Right lung (tissue), 5 donors: ENCODE results near the gene PDE4D. TPM values are rescaled to one million over a fixed set of nuclear protein-coding genes. Genes with fewer than 3 reads are reported as not detected.

Experiments
- DNase-seq, 2 donors: peaks; one replicate each; pipeline ENCODE4 v3.0.0-alpha.2; 2013
- polyA plus RNA-seq, 5 donors: library from polyadenylated mRNA; unstranded; fragments of 120-200 nt; gene quantifications; one replicate each; pipeline versions ENCODE4 v1.2.1 to v1.2.3, GENCODE V29; 2013; ENCODE audit warnings: inconsistent platforms in 1 of 5, low replicate concordance in 1 of 5; ENCODE audit not compliant: insufficient read length in 5 of 5, insufficient read depth in 1 of 5

The PDE4D gene
- polyA plus RNA-seq, 5 donors = 14.6 to 27.4 (median 22.0) TPM

DNA sequence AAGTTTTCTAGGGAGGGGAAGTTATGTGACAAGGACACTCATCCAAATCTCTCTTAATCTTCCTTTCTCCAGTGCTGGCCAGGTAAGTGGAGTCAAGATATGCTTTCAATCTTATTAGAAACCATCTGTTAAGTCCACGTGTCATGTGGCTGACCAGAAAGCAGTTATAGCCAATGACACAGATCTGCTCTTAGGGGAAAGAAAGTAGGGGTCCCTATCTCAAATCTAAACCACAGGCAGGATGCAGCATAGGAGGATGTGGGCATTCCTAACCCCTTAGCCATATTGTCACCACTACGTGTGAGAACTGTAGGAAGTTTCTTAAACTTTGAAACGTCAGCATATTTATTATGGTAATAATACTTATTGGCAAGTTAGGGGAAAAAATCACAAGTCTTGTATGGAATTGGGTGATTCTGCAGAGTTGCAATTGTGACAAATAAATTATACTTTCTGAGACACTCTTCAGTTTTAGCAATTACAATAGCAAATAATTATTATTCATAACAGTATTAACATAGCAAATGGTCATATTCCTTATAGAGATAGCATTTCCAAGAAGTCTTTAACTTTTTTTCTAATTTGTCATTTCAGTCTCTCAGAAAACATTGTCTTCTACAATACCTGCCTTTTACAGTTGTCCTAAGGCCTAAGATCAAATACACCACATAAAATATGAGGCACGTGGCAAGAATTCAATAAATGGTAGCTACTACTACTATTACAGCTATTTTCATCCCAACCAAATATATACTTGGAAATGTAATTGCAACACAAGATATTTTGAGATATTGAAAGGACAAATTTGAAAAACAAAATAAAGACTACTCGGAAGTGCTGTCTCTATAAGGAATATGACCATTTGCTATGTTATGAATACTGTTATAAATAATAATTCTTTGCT lies 236.9 kb downstream of the PDE4D start:
- DNase-seq = no peak

GRCh38 chr5:59655693-59656309 lies 237.7 kb downstream of the PDE4D start:
- no peak for DNase-seq

DNA sequence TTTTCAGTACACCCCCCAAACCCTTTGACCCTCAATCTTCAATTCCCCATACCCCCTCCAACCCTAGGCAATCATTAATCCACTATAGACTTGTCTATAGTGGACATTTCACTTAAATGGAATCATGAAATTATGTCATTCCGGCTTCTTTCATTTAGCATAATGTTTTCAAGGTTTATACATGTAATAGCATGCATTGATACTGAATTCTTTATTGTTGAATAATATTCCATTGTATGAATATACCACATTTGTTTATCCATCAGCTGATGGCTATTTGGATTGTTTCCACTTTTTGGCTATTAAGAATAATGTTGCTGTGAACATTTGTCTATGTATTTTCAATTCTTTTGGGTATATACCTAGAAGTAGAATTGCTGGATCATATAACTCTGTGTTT lies 238.8 kb downstream of the PDE4D start:
- DNase-seq = no peak

- no peak for DNase-seq
Measured at GRCh38 chr5:59652449-59652848, 241.1 kb downstream of the PDE4D start.

DNA sequence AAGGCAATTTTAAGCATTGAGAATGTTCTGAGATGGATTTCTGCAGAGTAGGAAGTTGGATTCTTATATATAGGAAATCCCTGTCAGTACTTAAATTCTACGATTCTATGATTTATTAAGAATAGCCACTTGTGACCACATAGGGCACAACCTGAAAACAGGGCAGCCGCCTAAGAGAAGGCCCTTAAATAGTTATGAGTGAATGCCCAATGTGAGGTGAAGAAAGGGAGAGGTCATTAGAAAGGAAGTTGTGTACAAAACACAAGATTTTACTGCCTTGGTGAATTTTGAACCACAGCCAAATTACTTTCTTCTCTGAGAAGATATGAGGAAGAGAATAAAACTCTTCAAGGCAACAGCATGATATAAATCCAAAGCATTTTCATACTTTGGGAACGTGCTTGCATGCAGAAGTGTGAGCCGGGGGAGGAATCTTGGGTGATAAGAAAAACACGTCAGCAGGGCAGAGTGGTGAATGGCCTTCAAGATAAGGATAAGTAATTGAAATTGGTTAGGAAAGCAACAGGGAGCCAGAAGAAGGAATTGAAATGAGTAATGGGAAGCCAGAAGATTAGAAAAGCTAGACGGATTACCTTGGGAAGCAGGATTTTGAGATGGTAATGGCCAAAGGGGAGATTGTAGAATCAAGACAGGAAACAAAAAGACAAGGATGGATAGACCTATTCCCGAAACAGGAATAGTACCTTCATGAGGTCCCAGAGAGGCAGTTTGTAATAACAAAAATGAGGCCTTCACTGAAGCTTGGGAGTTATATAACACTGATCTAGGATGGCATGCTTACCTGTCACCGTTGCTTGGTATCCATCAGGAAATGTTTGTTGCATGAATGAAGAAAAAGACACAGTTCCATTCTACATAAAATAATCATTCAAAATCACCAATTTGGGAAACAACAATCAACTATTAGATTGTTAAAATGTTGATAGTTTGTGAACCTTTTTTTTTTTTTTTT lies 244.3 kb downstream of the PDE4D start:
- no peak for DNase-seq

GRCh38 chr5:59648038-59648831 lies 245.3 kb downstream of the PDE4D start:
- DNase-seq = no peak

DNA sequence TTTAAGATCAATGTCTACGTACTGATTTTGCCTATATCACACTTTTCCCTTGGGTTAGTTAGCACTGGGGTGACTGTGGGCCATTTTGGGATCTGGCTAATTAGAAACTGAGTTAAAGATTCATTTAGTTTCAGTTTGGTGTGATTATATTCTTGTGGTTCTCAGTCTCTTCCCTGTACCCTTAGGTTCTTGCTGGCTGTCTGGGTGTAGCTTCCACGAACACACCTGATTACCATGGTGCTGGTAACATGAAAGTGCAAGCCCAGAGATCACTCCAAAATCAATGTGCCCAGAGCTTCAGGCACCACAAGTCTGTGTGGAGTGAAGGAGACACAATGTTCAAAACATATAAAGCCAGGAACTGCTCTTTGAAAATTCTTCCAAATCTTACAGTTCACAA lies 248.1 kb downstream of the PDE4D start:
- no peak for DNase-seq

GRCh38 chr5:59640411-59640810 lies 253.1 kb downstream of the PDE4D start:
- no peak for DNase-seq

DNA sequence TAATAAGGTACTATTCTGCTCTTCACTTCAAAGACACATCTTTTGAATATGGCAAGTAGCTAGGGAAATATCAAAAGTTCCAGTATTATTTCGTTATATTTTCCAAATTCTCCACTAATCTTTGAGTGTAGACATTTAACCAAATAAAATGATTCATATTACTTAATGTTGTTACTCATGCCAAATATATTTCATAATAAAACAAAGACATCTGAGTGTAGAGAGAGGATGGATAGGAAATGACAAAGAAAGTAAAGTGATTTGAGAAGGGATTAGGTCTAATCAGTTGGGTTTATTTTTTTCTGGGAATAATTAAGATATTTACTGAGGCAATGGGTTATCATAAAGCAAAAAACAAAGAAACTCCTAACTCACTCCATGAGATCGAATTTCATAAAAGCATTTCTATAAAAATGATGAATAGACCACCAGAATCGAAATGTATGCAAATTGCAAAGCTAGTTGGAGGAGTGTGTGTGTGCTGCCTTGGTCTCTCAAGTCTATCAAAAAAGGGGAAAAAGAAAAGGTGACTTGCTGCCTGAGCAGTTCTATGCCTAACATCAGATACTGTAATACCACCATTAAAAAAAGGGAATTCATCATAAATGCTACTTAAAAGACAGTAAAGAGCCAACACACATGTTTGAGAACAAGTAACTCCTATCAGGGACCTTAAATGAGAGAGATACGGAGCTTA lies 255.5 kb downstream of the PDE4D start:
- DNase-seq = no peak

- DNase-seq = no peak
Measured at GRCh38 chr5:59629561-59629960, 264.0 kb downstream of the PDE4D start.

DNA sequence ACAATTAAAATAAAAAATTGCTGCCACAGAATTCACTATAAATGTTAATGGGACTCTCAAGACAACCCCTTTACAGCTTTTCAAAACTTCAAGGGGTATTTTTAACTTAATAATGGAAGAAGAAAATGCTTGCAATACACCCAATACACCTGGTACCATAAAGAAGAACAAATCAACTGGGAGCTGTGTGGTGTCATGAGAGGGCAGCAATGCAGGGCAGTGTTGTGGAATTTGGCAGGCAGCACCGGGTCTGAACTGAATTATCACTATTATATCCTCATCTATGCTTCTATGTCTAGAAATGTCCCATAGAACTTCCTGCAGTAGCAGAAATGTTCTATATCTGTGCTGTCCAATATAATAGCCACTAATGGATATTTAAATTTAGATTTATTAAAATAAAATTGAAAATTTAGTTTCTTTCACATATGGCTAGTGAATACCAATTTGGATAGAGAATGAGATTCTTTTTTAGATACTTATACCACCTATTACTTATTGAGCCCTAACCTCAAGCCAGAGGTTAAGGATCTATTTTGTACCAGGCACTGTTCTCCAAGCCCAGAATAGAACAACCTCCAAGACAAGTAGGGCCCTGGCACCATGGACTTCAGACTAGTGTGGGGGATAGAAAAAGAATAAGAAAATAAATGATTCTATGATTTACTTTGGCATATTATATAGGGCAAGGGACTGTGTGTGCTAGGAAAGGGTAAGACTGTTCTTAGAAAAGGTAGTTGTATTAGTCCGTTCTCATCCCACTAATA lies 265.3 kb downstream of the PDE4D start:
- DNase-seq = no peak

DNA sequence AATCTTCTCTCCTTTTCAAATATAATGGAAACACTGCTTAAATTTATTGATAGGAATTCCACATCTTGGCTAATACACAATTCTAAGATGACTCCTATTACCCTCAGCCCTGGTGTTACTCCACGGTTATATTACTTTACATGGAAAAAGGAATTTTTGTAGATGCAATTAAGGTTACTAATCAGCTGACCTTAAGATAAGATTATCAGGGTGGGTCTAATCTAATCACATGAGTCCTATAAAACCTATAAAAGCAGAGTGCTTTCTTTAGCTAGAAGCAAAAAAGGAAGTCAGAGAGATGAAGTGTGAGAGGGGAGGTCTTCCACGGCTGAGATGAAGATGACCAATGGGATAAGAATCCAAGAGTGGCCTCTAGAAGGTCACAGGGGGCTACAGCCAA lies 268.6 kb downstream of the PDE4D start:
- DNase-seq = no peak

GRCh38 chr5:59622848-59623247 lies 270.7 kb downstream of the PDE4D start:
- no peak for DNase-seq

- no peak for DNase-seq
Measured at GRCh38 chr5:59621477-59621876, 272.0 kb downstream of the PDE4D start.

DNA sequence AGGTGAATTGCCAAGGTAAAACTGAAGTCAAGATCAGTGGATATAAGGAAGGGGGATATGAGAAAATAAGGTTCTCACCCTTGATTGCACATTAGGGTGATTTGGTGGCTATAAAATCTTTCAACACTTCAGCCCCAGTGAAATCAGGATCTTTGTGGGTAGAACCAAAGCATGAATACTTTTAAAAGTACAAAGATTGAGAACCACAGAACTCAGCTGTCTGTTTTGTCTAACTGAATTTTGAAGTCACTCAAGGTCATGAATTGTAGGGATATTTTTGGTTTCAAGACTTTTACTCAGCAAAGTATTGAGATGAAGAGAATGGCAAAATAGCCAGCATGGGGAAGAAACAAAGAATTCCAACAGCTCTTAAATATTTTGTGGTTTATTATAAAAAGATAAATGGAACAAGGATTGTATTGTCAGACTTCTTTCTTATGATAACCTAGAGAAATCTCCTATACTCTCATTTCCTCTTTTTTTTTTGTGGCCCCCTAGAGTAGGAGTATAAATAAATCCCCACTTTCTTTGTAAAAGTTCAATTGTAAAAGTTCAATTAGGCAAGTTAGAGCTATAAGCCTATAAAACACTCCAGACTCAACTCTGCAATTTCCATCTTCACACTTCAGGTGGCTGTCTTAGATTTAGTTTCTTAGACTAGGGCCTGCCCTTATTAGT lies 272.9 kb downstream of the PDE4D start:
- no peak for DNase-seq

GRCh38 chr5:59618644-59619043 lies 274.9 kb downstream of the PDE4D start:
- no peak for DNase-seq

GRCh38 chr5:59617186-59617771 lies 276.2 kb downstream of the PDE4D start:
- no peak for DNase-seq

GRCh38 chr5:59616413-59616812 lies 277.1 kb downstream of the PDE4D start:
- no peak for DNase-seq

DNA sequence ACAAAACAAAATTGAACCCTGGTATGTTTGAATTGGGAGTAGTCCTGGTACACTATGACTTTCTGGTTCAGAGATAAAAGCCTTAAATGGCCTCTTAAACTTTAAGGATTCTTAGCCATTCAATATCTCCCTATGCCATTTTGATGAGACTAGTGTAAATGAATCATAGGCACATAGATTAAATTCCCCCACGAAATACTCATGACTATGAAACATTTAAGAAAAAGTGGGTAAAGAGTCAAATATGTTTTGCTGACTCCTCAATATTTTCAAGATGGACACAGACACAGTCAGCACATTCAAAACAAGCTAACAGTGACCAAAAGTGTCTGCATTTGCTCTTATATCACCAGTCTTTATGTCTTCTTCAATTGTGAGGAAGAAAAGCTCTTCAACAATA lies 278.3 kb downstream of the PDE4D start:
- no peak for DNase-seq
